ENCODE measurements around the gene SSTR3.
A peak's percentile ranks its signal among the peaks of the same experiment; 100 is the strongest.
"Not testable (repeated sequence)": the region's sequence is repeated elsewhere in the genome, so short reads cannot be mapped to it uniquely, and the experiment has no call there.

SSTR3 gene

GRCh38 chr22:37242395-37242918 lies 30.2 kb upstream of the SSTR3 start:
- peak; percentile 60 for DNase-seq (ENCODE audit: low read depth)

DNA sequence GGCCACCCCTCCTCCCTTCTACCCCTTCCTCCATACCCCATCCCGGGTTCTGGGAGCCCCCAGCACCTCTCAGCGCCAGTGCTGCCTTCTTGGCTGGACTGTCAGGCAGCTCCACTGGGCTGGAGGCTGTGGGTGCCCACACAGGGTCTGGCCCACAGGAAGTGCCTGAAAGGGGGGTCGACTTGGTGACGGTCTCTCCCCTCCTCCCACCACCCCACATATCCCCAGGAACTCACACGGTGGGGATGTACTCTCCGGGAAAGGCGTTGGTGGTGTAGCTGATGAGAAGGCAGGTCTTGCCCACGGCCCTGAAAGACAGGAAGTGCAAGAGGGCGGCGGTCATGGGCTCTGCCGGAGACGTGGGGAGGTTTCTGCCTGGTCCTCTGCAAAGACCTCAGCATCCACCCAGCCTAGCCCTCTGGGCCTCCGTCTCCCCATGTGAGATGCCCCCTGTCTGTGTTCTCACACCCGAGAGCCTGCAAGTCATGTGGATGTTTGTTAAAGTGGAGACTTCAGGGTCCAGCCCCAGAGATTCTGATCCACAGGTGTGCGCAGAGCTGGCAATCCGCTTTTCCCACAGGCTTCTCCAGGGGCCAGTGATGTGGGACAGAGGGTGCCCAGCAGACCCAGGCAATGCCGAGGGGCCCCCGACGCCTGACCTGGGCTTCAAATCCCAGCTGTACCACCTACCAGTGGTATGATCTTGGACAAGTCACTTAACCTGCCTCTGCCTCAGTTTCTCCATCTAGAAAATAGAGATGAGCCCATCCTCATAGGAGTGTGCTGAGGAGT lies 29.3 kb upstream of the SSTR3 start:
- DNase-seq (ENCODE audit: low read depth): peak; percentile 25

DNA sequence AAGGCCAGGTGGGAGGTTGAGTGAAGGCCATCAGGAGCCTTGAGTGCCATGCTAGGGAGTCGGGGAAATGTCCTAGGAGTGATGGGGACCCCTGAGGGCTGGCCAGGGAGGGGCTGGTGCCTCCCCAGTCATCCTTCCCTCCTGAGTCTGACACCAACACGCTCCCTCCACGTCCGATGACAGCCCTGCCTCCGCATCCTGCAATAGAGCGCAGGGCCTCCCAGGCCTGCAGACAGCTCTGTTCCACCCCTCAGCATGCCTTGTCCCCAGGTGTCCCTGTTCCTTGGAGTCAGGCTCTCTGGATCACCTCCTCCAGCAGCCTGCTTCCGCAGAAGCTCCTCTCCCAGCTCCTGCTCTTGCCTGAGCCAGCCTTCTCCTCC lies 28.7 kb upstream of the SSTR3 start:
- no peak for DNase-seq (ENCODE audit: low read depth)

DNA sequence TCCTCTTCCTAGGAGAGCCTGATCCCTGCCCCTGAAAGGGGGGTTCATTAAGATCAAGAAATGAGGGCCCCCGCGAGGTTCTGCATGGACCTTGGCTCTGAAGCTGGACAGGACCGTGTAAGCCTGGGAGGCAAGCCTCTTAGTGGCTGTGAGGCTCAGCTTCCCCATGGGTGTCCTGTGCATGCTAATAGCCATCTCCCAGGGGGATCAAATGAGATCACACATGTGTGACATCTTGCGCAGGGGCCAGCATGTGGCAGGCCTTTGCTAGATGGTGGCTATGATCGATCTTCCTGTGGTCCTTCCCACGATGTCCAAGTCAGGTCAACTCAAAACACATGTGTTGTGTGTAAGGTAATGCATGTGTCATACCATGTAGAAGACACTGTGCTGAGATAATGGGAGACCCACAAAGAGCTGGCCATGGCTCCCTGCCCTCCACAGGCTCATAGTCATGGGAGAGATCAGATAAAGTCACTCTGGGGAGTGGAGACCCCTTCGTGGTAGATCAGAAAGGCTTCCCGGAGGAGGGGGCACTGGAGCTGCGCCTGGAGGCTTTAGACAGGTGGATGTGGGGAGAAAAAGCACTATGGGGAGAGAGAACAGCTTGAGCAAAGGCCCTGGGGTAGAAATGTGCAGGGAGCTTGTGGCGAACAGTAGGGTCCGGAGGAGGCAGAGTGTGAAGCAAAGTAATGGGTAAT lies 28.1 kb upstream of the SSTR3 start:
- DNase-seq (ENCODE audit: low read depth): no peak

- DNase-seq (ENCODE audit: low read depth): no peak
These were observed 27.3 kb upstream of the SSTR3 start for GRCh38 chr22:37239336-37240239.

DNA sequence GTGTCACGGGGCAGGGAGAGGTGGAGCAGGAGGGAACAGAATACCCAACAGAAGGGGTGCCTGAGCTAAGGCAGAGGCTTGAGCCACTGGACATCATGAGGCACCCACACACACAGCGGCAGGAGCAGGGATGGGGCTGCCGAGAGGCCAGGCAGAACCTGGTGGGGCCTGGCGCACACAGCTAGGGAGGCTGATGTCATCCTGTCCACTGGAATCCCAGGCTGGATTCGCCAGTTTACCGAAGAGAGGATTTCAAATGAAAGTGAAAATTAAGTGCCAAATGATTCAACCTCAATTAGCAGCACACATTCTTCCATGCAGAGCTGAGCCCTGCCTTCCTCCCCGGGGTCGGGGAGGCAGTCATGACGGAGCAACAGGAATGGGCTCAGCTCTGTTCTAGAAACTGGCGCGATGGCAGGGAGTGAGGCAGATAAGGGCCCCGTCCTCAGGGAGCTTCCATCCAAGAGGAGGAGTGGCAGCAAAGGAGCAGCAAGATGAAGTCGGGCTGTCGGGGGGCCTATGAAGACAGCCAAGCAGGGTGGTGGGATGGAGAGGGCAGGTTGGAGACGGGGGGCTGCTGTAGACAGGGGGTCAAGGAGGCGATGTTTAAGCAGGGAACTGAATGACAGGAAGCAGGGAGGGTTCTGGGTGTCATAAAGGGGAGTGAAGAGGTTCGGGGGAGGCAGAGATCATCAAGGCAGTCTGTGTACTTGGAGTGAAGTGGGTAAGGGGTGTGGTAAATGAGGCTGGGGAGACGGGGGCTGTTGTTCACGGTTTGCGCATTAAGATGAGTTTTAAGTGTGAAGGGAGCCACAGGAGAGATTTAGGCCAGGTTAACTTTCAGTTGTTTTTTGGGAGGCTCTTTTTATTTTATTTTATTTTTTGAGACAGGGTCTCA lies 25.3 kb upstream of the SSTR3 start:
- peak; percentile 20 for DNase-seq (ENCODE audit: low read depth)

DNA sequence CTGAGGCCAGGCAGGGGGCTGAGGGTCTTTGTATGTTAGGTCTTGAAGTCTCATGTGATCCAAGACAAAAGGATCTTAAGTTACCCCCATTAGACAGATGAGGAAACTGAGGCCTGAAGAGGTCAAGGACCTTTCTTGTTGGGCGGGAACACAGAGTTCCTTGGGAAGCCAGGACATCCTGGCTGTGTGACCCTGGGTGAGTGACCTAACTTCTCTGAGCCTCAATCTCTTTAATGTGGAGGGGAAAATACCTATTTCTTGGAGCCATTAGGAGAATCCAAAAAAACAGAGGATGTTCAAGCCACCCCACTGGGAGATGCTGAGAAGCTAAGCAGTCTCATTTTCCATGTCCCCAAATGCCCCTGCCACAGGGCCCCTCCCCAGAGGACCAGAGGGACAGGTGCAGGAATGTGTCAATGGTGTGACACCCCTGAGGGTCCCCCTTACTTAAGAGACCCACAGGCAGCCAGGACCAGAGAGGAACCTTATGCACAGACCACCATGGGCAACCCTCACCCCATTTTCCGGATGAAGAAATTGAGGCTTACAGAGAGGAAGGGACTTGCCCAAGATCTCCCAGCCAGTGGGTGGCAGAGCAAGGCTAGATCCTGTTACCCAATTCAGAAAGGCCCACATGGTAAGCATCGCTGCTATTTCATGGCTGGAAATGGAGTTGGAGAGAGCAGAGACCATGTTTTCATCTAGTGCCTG lies 23.8 kb upstream of the SSTR3 start:
- DNase-seq (ENCODE audit: low read depth): no peak

DNA sequence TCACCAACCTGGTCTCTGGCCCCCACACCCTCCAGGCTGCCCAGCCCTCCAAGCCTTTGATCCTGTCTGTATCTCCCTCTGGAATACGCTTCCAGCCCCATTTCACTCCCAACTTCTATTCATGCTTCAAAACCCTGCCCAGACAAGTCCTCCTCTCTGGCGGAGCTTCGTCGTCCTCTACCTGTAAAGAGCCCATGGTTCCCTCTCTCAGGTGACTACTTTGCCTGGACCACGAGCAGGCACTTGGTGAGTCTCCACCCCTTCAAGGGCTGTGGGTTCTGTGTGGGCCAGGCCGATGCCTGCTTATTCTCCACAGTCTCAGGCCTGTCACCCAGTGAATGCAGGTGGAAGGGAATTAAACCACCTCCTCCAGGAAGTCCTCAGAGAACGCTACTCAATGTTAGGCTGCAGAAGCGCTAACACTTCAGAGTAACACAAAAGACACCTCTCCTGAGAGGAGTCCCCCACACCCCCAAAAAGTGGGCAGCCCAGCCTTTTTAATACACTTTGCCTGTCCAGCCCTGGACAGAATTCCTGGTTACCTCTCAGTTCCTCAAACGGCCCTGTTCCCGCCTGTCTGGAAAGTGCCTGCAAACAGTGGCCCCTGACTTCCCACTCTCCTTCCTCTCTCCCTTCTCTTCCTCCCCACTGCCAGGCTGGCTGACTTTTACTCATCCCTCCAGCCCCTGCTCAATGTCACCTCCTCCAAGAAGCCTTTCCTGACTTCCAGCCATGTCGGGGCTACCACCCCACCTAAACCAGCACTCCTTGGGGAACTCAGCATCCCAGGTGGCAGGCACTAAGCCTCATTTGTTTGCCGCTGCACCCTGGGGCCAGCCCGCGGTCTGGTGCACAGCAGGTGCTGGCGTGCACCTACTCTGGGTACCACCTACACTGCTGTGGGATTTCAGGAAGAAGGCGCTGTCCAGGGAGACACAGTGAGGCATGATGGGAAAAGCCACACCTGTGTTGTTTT lies 22.7 kb upstream of the SSTR3 start:
- no peak for DNase-seq (ENCODE audit: low read depth)

DNA sequence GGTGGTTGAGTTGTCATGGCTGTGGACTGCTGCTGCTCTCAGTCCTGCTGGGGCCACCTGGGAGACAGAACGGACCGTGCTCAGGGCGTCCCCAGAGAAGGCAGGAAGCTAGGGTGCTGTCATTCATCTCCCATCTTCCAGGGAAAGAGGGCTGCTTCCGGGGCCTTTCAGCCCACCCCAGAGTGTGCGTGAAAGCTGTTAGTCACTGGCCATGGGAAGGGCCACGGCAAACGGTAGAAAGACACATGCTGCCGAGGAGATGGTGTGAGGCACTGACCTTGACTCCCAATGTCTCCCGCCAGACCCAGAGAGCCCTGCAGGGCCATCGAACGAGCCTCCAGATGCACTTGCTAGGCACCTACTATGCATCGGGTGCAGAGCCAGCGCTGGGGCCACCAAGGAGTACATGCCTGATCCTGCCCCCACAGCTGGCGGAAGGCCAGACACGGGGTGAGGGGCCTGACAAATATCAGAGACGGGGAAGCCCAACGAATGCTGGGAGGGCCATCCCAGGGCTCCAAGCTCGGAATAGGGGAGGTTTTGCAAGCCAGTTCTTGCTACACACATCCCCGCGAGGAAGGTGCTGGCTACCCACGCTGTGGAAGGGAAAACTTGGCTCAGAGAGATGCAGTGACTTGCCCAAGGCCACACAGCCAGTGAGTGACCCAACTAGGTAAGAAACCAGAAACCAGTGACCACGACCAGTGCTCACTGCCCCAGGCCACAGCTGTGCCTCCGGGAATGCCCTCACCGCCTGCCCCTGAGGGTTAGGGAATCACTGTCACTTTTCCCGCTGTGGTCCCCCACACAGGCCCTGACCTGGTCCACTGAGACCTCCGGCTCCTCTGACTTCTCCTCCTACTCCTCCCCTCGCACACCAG lies 21.7 kb upstream of the SSTR3 start:
- DNase-seq (ENCODE audit: low read depth): peak; percentile 15

- DNase-seq (ENCODE audit: low read depth): not testable (repeated sequence)
These were observed 21.1 kb upstream of the SSTR3 start for GRCh38 chr22:37233371-37233750.

- DNase-seq (ENCODE audit: low read depth): no peak
These were observed 20.1 kb upstream of the SSTR3 start for GRCh38 chr22:37232140-37232998.

DNA sequence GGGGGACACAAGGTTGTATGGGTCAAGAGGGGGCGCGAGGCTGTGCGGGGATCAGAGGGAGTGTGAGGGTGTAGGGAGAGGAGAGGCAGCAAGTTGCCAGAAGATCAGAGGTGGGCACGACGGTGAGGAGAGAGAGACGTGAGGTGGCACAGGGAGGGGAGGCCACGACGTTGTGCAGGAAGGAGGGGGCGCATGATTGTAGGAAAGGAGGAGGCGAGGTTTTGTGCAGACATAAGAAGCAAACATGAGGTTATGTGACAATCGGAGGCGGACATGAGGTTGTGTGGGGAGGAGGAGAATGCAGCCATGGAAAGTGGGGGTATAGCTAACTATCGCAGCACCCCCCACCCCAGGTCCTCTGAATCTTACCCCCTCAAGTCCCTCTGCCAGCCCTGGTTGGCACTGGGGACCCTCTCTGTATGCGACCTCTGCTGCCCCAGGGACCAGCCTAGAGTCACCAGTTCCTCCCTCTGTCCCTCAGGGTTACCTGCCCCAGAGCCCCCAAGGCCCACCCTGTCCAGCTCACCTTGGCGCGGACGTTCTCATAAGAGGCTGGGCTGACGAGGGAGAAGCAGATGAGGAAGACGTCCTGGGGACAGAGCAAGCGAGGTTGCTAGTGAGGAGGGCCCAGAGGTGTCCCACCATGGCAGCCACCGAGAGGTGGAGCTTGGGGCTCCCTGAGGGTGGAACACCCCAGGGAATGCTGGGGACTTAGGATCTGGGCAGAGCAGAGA lies 19.3 kb upstream of the SSTR3 start:
- no peak for DNase-seq (ENCODE audit: low read depth)

GRCh38 chr22:37230673-37231405 lies 18.6 kb upstream of the SSTR3 start:
- DNase-seq (ENCODE audit: low read depth): peak; percentile 21

- peak; percentile 39 for DNase-seq (ENCODE audit: low read depth)
These were observed 17.8 kb upstream of the SSTR3 start for GRCh38 chr22:37229805-37230672.

Data from iris pigment epithelial cell (primary cell).